ENCODE data around the gene TBL1XR1.

DNA sequence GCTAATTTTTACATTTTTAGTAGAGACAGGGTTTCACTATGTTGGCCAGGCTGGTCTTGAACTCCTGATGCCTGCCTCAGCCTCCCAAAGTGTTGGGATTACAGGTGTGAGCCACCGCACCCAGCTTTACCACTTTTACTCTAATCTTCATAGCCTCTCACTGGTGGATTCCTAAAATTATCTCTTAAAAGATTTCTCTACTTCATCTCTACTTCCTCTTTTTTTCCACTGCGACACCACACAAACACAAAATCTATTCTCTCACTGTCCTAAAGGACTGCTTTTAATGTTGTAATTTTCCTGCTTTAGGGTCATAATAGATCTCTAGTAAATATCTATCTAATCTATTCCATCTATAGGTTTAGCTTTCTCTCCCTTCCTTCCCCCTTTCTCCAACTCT, 34.0 kb upstream of the TBL1XR1 start:
- TF ChIP-seq CTCF (IDR thresholded peaks at IDR 0.05): no peak
- no peak for TF ChIP-seq POLR2AphosphoS5 (IDR thresholded peaks at IDR 0.05; ENCODE audit: low read depth, low read length)
- TF ChIP-seq, protein P1, sequence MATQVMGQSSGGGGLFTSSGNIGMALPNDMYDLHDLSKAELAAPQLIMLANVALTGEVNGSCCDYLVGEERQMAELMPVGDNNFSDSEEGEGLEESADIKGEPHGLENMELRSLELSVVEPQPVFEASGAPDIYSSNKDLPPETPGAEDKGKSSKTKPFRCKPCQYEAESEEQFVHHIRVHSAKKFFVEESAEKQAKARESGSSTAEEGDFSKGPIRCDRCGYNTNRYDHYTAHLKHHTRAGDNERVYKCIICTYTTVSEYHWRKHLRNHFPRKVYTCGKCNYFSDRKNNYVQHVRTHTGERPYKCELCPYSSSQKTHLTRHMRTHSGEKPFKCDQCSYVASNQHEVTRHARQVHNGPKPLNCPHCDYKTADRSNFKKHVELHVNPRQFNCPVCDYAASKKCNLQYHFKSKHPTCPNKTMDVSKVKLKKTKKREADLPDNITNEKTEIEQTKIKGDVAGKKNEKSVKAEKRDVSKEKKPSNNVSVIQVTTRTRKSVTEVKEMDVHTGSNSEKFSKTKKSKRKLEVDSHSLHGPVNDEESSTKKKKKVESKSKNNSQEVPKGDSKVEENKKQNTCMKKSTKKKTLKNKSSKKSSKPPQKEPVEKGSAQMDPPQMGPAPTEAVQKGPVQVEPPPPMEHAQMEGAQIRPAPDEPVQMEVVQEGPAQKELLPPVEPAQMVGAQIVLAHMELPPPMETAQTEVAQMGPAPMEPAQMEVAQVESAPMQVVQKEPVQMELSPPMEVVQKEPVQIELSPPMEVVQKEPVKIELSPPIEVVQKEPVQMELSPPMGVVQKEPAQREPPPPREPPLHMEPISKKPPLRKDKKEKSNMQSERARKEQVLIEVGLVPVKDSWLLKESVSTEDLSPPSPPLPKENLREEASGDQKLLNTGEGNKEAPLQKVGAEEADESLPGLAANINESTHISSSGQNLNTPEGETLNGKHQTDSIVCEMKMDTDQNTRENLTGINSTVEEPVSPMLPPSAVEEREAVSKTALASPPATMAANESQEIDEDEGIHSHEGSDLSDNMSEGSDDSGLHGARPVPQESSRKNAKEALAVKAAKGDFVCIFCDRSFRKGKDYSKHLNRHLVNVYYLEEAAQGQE (IDR thresholded peaks at IDR 0.05; ENCODE audit: insufficient read depth in 1 of 2, low read depth in 2 of 2, low read length in 1 of 2): no peak
- no peak for TF ChIP-seq SIN3A (IDR thresholded peaks at IDR 0.05; ENCODE audit: borderline replicate concordance, insufficient read depth, low read depth, low read length)
- TF ChIP-seq TCF7L2 (IDR thresholded peaks at IDR 0.05; ENCODE audit: low read depth, low read length): no peak

Data from Panc1 (cell line).